Caco-2 (cell line): ENCODE results near the gene RPS25. TPM values are rescaled to one million over a fixed set of nuclear protein-coding genes. Genes with fewer than 3 reads are reported as not detected.

ENCODE experiments used
- BruUV-seq: library from RNA; stranded (reverse); fragments of 400-500 nt; replicated peaks from 2 replicates; lab custom pipeline; 2021; lab: Mats Ljungman, UMichigan
- CTCF ChIA-PET: fragments of 300-600 bp; sonication (Branson Sonifier 250); formaldehyde crosslinking; loops from one replicate; lab custom pipeline; 2022; ENCODE audit warnings: antibody characterized with exemption; lab: Charles Lee
- POLR2A ChIA-PET: fragments of 300-600 bp; sonication (Branson Sonifier 250); formaldehyde crosslinking; loops from one replicate; lab custom pipeline; 2022; ENCODE audit warnings: antibody characterized with exemption; lab: Charles Lee
- DNase-seq, 2 experiments: peaks; one replicate each; pipeline versions ENCODE4 v3.0.0 to v3.0.0-alpha.2; 2020 to 2022
- H3K27me3 ChIP-seq: replicated peaks from 2 replicates; pipeline ENCODE4 v1.6.0; 2011; ENCODE audit warnings: low read length; ENCODE audit not compliant: control insufficient read depth, insufficient read depth
- H3K36me3 ChIP-seq: 2 replicates; pipeline ENCODE4 v1.5.1; 2011; ENCODE audit warnings: low read length; ENCODE audit not compliant: control insufficient read depth, insufficient read depth
- H3K4me1 ChIP-seq: fragments of 250-450 bp; sonication (Bioruptor Pico); 2 replicates; pipeline ENCODE4 v1.5.1; 2020; ENCODE audit warnings: mild to moderate bottlenecking
- H3K4me3 ChIP-seq: 2 replicates; pipeline ENCODE4 v1.5.1; 2011; ENCODE audit warnings: low read depth, mild to moderate bottlenecking, control low read depth, low read length
- H3K9me3 ChIP-seq: fragments of 250-450 bp; sonication (Bioruptor Pico); 2 replicates; pipeline ENCODE4 v1.5.1; 2020; ENCODE audit warnings: mild to moderate bottlenecking, moderate library complexity
- H3K27ac Mint-ChIP-seq: one replicate; pipeline ENCODE4 v1.8.0; 2022; ENCODE audit warnings: mixed read lengths; ENCODE audit not compliant: unreplicated experiment
- H3K27me3 Mint-ChIP-seq: one replicate; pipeline ENCODE4 v1.8.0; 2022; ENCODE audit warnings: mixed read lengths; ENCODE audit not compliant: insufficient read depth, unreplicated experiment
- H3K36me3 Mint-ChIP-seq: one replicate; pipeline ENCODE4 v1.8.0; 2022; ENCODE audit warnings: mild to moderate bottlenecking, mixed read lengths; ENCODE audit not compliant: insufficient read depth, unreplicated experiment
- H3K4me1 Mint-ChIP-seq: one replicate; pipeline ENCODE4 v1.8.0; 2022; ENCODE audit warnings: low read depth, mixed read lengths; ENCODE audit not compliant: unreplicated experiment
- H3K4me3 Mint-ChIP-seq: one replicate; pipeline ENCODE4 v1.8.0; 2022; ENCODE audit warnings: mild to moderate bottlenecking, moderate library complexity, mixed read lengths; ENCODE audit not compliant: unreplicated experiment
- H3K9me3 Mint-ChIP-seq: one replicate; pipeline ENCODE4 v1.8.0; 2022; ENCODE audit warnings: mixed read lengths; ENCODE audit not compliant: unreplicated experiment
- intact Hi-C: fragments of 100-400 bp; cut with micrococcal nuclease; formaldehyde crosslinking; loops from one replicate; pipeline ENCODE4 v1.10.0; 2022; ENCODE audit not compliant: unreplicated experiment
- total RNA-seq: library from RNA; stranded (reverse); gene quantifications from 2 replicates; pipeline ENCODE4 v1.2.3, GENCODE V29; 2022
- TF ChIP-seq, protein P1 (sequence below), 2 experiments: fragments of 200-600 bp in 1 of 2; IDR thresholded peaks; 1 replicate in 1 of 2; 2 replicates in 1 of 2; pipeline versions ENCODE4 v1.5.1 to v1.8.0; 2011 to 2022; ENCODE audit warnings: antibody characterized with exemption in 1 of 2, control low read depth in 1 of 2, inconsistent platforms in 1 of 2, low read depth in 1 of 2, low read length in 1 of 2, mild to moderate bottlenecking in 1 of 2, moderate library complexity in 1 of 2; ENCODE audit not compliant: insufficient read depth in 1 of 2, severe bottlenecking in 1 of 2, unreplicated experiment in 1 of 2

Gene RPS25
- total RNA-seq, 1 experiment from 2014 or later: 1,811 TPM

DNA sequence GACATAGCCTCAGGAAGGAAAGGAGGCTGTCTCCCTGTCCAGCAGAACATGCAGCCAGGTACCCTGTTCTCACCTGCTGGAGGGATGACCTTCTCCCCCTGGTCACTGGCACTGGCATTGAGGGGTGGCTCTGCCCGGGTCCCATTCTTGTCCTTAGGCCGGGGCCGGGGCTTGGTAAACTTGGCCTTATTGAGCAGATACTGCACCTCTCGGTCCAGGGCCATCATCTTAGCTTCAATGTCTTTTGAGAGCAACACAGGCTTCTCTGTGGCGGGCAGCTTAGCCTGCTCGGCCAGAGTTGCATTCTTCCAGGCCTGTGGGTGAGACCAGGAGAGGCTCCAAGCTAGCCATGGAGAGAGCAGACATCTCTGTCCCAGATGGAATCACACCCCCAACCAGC, 28.3 kb upstream of the RPS25 start:
- CTCF ChIA-PET: interaction anchor here (0.6 to 1.1 kb wide), 2 partner anchors 12 to 499 kb away, joined by 3 to 4 read pairs; no protein-coding TSS in a partner anchor
- intact Hi-C loops: no loop called here

DNA sequence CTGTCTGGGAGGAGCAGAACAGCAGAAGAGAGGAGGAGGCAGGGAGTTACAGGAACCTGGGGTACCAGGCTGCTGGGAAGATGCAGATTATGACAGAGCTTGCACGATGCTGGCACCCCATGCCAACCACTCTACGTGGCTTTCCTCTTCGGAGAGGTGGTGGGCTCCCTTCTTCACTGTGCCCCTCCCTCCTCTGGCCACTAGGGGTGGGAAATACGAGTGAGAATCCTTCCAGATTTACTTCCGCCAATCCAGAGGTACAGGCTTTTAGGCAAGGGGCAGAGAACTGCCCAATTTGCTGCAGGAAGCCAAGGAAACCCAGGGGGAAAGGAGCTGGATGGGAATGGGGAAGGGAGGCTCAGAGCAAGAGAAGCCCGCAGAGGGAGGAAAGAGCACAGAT, 26.6 kb upstream of the RPS25 start:
- no peaks in the 10 kb centered on the region for H3K9me3 Mint-ChIP-seq
- H3K27me3 Mint-ChIP-seq: no peaks in the 10 kb centered on the region
- peak overlapping the region; percentile 63 for H3K27ac Mint-ChIP-seq
- no TSS peak for BruUV-seq
- H3K36me3 Mint-ChIP-seq: peaks cover 62% of the 10 kb centered on the region
- intact Hi-C loops: no loop called here
- H3K4me3 ChIP-seq: no peak overlapping the region
- no peak overlapping the region for H3K4me3 Mint-ChIP-seq
- H3K4me1 Mint-ChIP-seq: peaks cover 10% of the 10 kb centered on the region
- no peaks in the 10 kb centered on the region for H3K9me3 ChIP-seq
- ChIA-PET POLR2A (interaction anchor here (0.6 kb wide), 2 partner anchors 47 to 57 kb away, joined by 3 to 9 read pairs; partner anchors contain the start of genes CENATAC and DPAGT1), CTCF (no interaction called here)
- no peak for DNase-seq
- H3K36me3 ChIP-seq: peaks cover 18% of the 10 kb centered on the region
- no peaks in the 10 kb centered on the region for H3K27me3 ChIP-seq
- TF ChIP-seq, protein P1, sequence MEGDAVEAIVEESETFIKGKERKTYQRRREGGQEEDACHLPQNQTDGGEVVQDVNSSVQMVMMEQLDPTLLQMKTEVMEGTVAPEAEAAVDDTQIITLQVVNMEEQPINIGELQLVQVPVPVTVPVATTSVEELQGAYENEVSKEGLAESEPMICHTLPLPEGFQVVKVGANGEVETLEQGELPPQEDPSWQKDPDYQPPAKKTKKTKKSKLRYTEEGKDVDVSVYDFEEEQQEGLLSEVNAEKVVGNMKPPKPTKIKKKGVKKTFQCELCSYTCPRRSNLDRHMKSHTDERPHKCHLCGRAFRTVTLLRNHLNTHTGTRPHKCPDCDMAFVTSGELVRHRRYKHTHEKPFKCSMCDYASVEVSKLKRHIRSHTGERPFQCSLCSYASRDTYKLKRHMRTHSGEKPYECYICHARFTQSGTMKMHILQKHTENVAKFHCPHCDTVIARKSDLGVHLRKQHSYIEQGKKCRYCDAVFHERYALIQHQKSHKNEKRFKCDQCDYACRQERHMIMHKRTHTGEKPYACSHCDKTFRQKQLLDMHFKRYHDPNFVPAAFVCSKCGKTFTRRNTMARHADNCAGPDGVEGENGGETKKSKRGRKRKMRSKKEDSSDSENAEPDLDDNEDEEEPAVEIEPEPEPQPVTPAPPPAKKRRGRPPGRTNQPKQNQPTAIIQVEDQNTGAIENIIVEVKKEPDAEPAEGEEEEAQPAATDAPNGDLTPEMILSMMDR (IDR thresholded peaks at IDR 0.05; ENCODE audit: insufficient read depth in 1 of 2, low read depth in 1 of 2, low read length in 1 of 2, severe bottlenecking in 1 of 2, unreplicated experiment in 1 of 2): peak; percentile 38 to 48
- H3K4me1 ChIP-seq: peaks cover 6% of the 10 kb centered on the region; the same call in 1 of the 2 replicates

More for the DNA sequence above, 28.3 kb upstream of the RPS25 start:
- Histone ChIP-seq H3K4me1 (peaks cover 6% of the 10 kb centered on the region; the same call in 1 of the 2 replicates), H3K36me3 (peaks cover 18% of the 10 kb centered on the region), H3K27me3 (no peaks in the 10 kb centered on the region), H3K4me3 (no peak overlapping the region), H3K9me3 (no peaks in the 10 kb centered on the region)
- DNase-seq: no peak
- Mint-ChIP-seq H3K27ac (no peak overlapping the region), H3K27me3 (no peaks in the 10 kb centered on the region), H3K4me1 (peaks cover 10% of the 10 kb centered on the region), H3K36me3 (peaks cover 79% of the 10 kb centered on the region), H3K4me3 (no peak overlapping the region), H3K9me3 (no peaks in the 10 kb centered on the region)
- BruUV-seq: no TSS peak
- POLR2A ChIA-PET: interaction anchor here (0.6 kb wide), 1 partner anchor 32 kb away, joined by 3 read pairs; no protein-coding TSS in a partner anchor
- TF ChIP-seq, protein P1 (IDR thresholded peaks at IDR 0.05; ENCODE audit: insufficient read depth in 1 of 2, low read depth in 1 of 2, low read length in 1 of 2, severe bottlenecking in 1 of 2, unreplicated experiment in 1 of 2): no peak

DNA sequence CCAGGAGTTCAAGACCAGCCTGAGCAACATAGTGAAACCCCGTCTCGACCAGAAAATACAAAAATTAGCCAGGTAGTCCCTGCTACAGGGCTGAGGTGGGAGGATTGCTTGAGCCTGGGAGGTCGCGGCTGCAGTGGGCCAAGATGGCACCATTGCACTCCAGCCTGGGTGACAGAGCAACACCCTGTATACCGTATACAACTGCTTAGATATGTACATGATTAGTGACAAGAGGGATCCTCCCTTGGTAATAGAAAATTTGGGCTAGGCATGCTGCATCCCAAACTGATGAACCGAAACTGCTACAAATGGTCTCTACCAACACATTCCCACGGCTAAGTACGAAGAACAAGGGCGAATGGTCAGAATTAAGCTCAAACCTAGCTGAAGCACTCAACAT, 24.8 kb upstream of the RPS25 start:
- peaks cover 11% of the 10 kb centered on the region for H3K36me3 ChIP-seq
- no peaks in the 10 kb centered on the region for H3K9me3 ChIP-seq
- POLR2A ChIA-PET: interaction anchor here (0.7 kb wide), 1 partner anchor 13 kb away, joined by 7 read pairs; no protein-coding TSS in a partner anchor
- H3K36me3 Mint-ChIP-seq: peaks cover 44% of the 10 kb centered on the region
- H3K27me3 Mint-ChIP-seq: no peaks in the 10 kb centered on the region
- intact Hi-C loops: no loop called here
- no peaks in the 10 kb centered on the region for H3K27me3 ChIP-seq
- no TSS peak for BruUV-seq
- H3K4me1 Mint-ChIP-seq: peaks cover 10% of the 10 kb centered on the region
- peaks cover 6% of the 10 kb centered on the region; the same call in 1 of the 2 replicates for H3K4me1 ChIP-seq
- no peak for DNase-seq
- no peak overlapping the region for H3K27ac Mint-ChIP-seq
- CTCF ChIA-PET: interaction anchor here (1.5 kb wide), 1 partner anchor 11 kb away, joined by 6 read pairs; no protein-coding TSS in a partner anchor
- H3K4me3 Mint-ChIP-seq: no peak overlapping the region
- no peak overlapping the region for H3K4me3 ChIP-seq
- no peaks in the 10 kb centered on the region for H3K9me3 Mint-ChIP-seq
- TF ChIP-seq, protein P1 (IDR thresholded peaks at IDR 0.05; ENCODE audit: insufficient read depth in 1 of 2, low read depth in 1 of 2, low read length in 1 of 2, severe bottlenecking in 1 of 2, unreplicated experiment in 1 of 2): no peak
